HAP-1 (cell line): Measurements from ENCODE around the gene TSC1.

Experiments
- DNase-seq, 2 experiments: peaks; one replicate each; pipeline ENCODE4 v3.0.0-alpha.2; 2016 to 2020; ENCODE audit warnings: low spot score in 2 of 2
- H3K27me3 ChIP-seq: fragments of 250-450 bp; sonication (Bioruptor Pico); 2 replicates; pipeline ENCODE4 v1.5.1; 2020; ENCODE audit warnings: low read depth, mild to moderate bottlenecking, moderate library complexity
- H3K36me3 ChIP-seq: fragments of 250-450 bp; sonication (Bioruptor Pico); replicated peaks from 2 replicates; pipeline ENCODE4 v1.5.1; 2020; ENCODE audit warnings: mild to moderate bottlenecking
- H3K4me1 ChIP-seq: fragments of 250-450 bp; sonication (Bioruptor Pico); 2 replicates; pipeline ENCODE4 v1.5.1; 2020; ENCODE audit warnings: mild to moderate bottlenecking
- H3K4me3 ChIP-seq: fragments of 250-450 bp; sonication (Bioruptor Pico); 2 replicates; pipeline ENCODE4 v1.5.1; 2020; ENCODE audit warnings: mild to moderate bottlenecking, moderate library complexity
- H3K9me3 ChIP-seq: fragments of 250-450 bp; sonication (Bioruptor Pico); 2 replicates; pipeline ENCODE4 v1.5.1; 2020; ENCODE audit warnings: mild to moderate bottlenecking, moderate library complexity
- in situ Hi-C: fragments of 300-500 bp; cut with MboI; formaldehyde crosslinking; loops from 3 replicates; pipeline ENCODE4 v1.14.3; 2020; ENCODE audit warnings: low sequenced_read_pairs, inconsistent platforms, mixed read lengths

TSC1 gene

GRCh38 chr9:132939169-132939568 lies 5.2 kb downstream of the TSC1 start:
- in situ Hi-C loops = no loop called here
- Histone ChIP-seq H3K27me3 (no peaks in the 10 kb centered on the region), H3K4me3 (no peak overlapping the region), H3K4me1 (peaks cover 20% of the 10 kb centered on the region), H3K9me3 (no peaks in the 10 kb centered on the region), H3K36me3 (no peaks in the 10 kb centered on the region; the same call in 1 of the 2 replicates)
- DNase-seq = no peak

- Histone ChIP-seq H3K4me3 (no peak overlapping the region), H3K9me3 (no peaks in the 10 kb centered on the region), H3K27me3 (no peaks in the 10 kb centered on the region), H3K4me1 (peaks cover 10% of the 10 kb centered on the region), H3K36me3 (no peaks in the 10 kb centered on the region; the same call in 1 of the 2 replicates)
- DNase-seq = no peak
- in situ Hi-C loops = no loop called here
Measured at GRCh38 chr9:132937463-132937901, 6.9 kb downstream of the TSC1 start.

GRCh38 chr9:132935026-132935425 lies 9.4 kb downstream of the TSC1 start:
- in situ Hi-C loops = no loop called here
- no peaks in the 10 kb centered on the region; the same call in 1 of the 2 replicates for H3K36me3 ChIP-seq
- H3K4me1 ChIP-seq = no peaks in the 10 kb centered on the region; the same call in 1 of the 2 replicates
- DNase-seq = no peak
- H3K9me3 ChIP-seq = no peaks in the 10 kb centered on the region
- no peak overlapping the region for H3K4me3 ChIP-seq
- no peaks in the 10 kb centered on the region for H3K27me3 ChIP-seq

- Histone ChIP-seq H3K4me1 (no peaks in the 10 kb centered on the region), H3K36me3 (peaks cover 6% of the 10 kb centered on the region), H3K9me3 (no peaks in the 10 kb centered on the region), H3K4me3 (no peak overlapping the region), H3K27me3 (no peaks in the 10 kb centered on the region)
- DNase-seq = no peak
- in situ Hi-C loops = no loop called here
Measured at GRCh38 chr9:132931178-132931735, 13.2 kb downstream of the TSC1 start.

GRCh38 chr9:132927704-132928103 lies 16.7 kb downstream of the TSC1 start:
- Histone ChIP-seq H3K9me3 (no peaks in the 10 kb centered on the region), H3K4me1 (no peaks in the 10 kb centered on the region), H3K36me3 (peaks cover 23% of the 10 kb centered on the region), H3K4me3 (no peak overlapping the region), H3K27me3 (no peaks in the 10 kb centered on the region)
- in situ Hi-C loops = no loop called here
- no peak for DNase-seq

GRCh38 chr9:132923346-132923902 lies 21.0 kb downstream of the TSC1 start:
- H3K27me3 ChIP-seq = no peaks in the 10 kb centered on the region
- peaks cover 36% of the 10 kb centered on the region for H3K36me3 ChIP-seq
- no peaks in the 10 kb centered on the region for H3K4me1 ChIP-seq
- H3K4me3 ChIP-seq = no peak overlapping the region
- DNase-seq = no peak
- H3K9me3 ChIP-seq = no peaks in the 10 kb centered on the region
- in situ Hi-C loops = no loop called here

GRCh38 chr9:132919614-132920268 lies 24.7 kb downstream of the TSC1 start:
- H3K4me3 ChIP-seq = no peak overlapping the region
- in situ Hi-C loops = no loop called here

GRCh38 chr9:132914924-132915323 lies 29.5 kb downstream of the TSC1 start:
- Histone ChIP-seq H3K27me3 (no peaks in the 10 kb centered on the region), H3K9me3 (no peaks in the 10 kb centered on the region), H3K36me3 (peaks cover 16% of the 10 kb centered on the region), H3K4me1 (no peaks in the 10 kb centered on the region), H3K4me3 (no peak overlapping the region)
- no peak for DNase-seq
- in situ Hi-C loops = no loop called here

More at GRCh38 chr9:132919614-132920268, 24.7 kb downstream of the TSC1 start:
- no peaks in the 10 kb centered on the region for H3K27me3 ChIP-seq
- H3K4me1 ChIP-seq = no peaks in the 10 kb centered on the region
- peaks cover 23% of the 10 kb centered on the region for H3K36me3 ChIP-seq
- no peaks in the 10 kb centered on the region for H3K9me3 ChIP-seq
- no peak for DNase-seq

- Histone ChIP-seq H3K4me1 (no peaks in the 10 kb centered on the region), H3K4me3 (no peak overlapping the region), H3K36me3 (peaks cover 23% of the 10 kb centered on the region), H3K9me3 (no peaks in the 10 kb centered on the region), H3K27me3 (no peaks in the 10 kb centered on the region)
- in situ Hi-C loops = no loop called here
- no peak for DNase-seq
Measured at GRCh38 chr9:132912131-132912530, 32.3 kb downstream of the TSC1 start.

GRCh38 chr9:132910376-132910775 lies 34.0 kb downstream of the TSC1 start:
- Histone ChIP-seq H3K4me1 (no peaks in the 10 kb centered on the region), H3K27me3 (no peaks in the 10 kb centered on the region), H3K9me3 (no peaks in the 10 kb centered on the region), H3K36me3 (peaks cover 25% of the 10 kb centered on the region), H3K4me3 (no peak overlapping the region)
- no peak for DNase-seq
- in situ Hi-C loops = no loop called here

- no peak overlapping the region for H3K4me3 ChIP-seq
- no peaks in the 10 kb centered on the region for H3K27me3 ChIP-seq
- H3K36me3 ChIP-seq = peaks cover 25% of the 10 kb centered on the region
- H3K9me3 ChIP-seq = no peaks in the 10 kb centered on the region
- no peak for DNase-seq
- in situ Hi-C loops = no loop called here
- no peaks in the 10 kb centered on the region for H3K4me1 ChIP-seq
Measured at GRCh38 chr9:132909311-132909710, 35.1 kb downstream of the TSC1 start.

- Histone ChIP-seq H3K4me1 (no peaks in the 10 kb centered on the region), H3K36me3 (peaks cover 25% of the 10 kb centered on the region), H3K9me3 (no peaks in the 10 kb centered on the region), H3K4me3 (no peak overlapping the region), H3K27me3 (no peaks in the 10 kb centered on the region)
- DNase-seq = no peak
- in situ Hi-C loops = no loop called here
Measured at GRCh38 chr9:132908635-132909034, 35.8 kb downstream of the TSC1 start.

GRCh38 chr9:132905726-132906125 lies 38.7 kb downstream of the TSC1 start:
- in situ Hi-C loops = no loop called here
- Histone ChIP-seq H3K36me3 (peaks cover 28% of the 10 kb centered on the region), H3K9me3 (no peaks in the 10 kb centered on the region), H3K4me1 (no peaks in the 10 kb centered on the region), H3K27me3 (no peaks in the 10 kb centered on the region), H3K4me3 (no peak overlapping the region)
- DNase-seq = no peak
